IPS-NIHi7 (cell line): ENCODE data around the gene LRRC23.
A peak's percentile ranks its signal among the peaks of the same experiment; 100 is the strongest.

Source experiments
- DNase-seq: peaks from one replicate; pipeline ENCODE4 v3.0.0; 2012; ENCODE audit warnings: mixed read lengths; ENCODE audit errors: extremely low spot score

The LRRC23 gene

DNA sequence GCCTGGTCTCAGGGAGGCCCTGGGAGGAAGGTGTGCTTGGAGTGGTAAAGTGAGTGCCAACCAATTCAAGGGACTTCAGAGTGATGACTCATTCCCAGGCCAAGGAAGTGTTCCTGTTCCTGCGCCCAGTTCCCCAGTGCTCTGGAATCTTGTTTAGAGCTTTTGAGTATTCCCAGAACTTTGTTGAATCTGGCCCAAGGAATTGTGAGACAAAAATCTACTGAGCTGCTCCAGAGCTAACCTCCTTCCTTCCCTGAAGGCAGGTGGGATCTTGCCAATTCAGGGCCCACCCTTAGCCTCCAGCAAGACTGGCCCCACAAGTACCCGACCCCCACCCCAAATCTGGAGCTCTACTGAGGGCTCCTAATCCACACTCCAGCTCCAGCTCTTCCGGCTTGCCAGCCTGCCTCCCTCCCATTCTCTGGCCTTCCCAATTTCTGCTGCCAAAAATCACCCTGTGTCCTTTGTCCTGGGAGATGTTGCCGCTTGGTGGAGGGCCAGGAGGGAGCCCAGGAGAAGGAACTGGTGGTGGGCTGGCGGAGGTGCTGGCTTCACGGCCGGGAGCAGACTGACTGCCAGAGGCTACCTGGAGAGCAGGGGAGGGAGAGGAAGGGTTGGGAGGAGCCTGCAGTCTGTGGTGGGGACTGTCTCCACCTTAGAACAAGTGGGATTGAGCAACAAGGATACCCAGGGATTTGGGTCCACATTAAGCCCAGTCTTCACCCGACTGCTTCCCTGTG lies 21.1 kb downstream of the LRRC23 start:
- peak; percentile 64 for DNase-seq

DNA sequence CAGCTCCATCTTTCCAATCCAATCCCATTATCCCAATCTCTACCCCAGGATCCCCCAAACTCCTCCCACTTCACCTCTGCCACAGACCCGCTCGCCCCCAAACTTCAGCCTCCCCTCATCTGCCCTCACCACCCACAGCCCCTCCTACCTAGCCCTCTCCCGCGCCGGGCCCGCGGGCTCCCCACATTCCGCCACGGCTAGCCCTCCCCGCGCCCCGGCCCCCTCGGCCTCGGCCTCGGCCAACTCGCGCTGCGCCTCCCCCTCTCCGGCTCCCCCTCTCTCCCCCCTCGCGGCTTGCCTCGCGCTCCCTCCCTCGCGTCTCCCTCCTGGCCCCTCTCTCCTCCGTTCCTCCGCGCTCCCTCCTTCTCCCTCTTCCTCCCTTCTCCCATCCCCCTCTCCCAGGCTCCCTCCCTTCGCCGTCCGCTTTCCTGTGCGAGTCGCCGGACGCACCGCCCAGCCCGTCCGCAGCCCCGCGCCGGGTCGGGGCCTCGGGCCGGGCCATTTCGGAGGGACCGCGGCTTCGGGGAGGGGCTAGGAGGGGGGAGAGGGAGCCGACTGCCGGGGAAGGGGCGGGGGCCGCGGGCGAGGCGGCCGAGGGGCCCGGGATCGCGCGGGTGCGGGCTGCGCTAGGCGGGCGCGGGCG lies 22.9 kb downstream of the LRRC23 start, which contains the start of gene ATN1:
Gene ATN1, plus strand, starts transcription at position 581 of the 643 bp plus-strand sequence. CDS start 6,043 bp downstream, outside the sequence.
- peak; percentile 64 for DNase-seq

DNA sequence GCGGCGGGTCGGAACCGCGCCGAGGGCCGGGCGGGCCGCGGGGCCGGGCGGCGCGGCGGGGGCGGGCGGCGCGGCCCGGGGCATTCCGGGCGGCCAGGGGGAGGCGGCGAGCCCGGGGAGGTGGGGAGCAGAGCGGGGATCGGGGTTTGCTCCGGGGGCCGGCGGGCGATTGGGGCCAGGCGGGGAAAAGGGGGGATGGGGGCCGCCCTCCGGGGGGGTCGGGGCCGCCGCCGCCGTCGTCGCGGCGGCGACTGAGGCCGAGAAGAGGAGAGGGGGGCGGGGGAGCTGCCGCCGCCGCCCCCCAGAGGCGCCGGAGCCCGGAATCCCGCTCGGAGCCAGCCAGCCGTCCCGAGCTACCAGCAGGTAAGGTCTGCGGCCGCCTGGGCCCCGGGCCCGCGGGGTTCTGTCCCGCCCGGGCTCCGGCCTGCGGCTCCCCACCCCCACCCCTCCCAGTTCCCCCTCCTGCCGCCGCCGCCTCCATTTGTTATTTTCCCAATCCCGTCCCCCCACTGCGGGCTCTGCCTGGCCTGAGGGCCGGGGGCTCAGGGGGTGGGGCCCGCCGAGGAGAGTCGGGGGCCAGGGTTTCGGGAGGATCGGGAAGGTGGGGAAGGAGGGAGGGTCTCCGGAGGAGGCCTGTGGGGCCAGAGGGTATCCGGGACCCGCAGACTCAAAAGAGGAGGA lies 23.5 kb downstream of the LRRC23 start:
- no peak for DNase-seq

DNA sequence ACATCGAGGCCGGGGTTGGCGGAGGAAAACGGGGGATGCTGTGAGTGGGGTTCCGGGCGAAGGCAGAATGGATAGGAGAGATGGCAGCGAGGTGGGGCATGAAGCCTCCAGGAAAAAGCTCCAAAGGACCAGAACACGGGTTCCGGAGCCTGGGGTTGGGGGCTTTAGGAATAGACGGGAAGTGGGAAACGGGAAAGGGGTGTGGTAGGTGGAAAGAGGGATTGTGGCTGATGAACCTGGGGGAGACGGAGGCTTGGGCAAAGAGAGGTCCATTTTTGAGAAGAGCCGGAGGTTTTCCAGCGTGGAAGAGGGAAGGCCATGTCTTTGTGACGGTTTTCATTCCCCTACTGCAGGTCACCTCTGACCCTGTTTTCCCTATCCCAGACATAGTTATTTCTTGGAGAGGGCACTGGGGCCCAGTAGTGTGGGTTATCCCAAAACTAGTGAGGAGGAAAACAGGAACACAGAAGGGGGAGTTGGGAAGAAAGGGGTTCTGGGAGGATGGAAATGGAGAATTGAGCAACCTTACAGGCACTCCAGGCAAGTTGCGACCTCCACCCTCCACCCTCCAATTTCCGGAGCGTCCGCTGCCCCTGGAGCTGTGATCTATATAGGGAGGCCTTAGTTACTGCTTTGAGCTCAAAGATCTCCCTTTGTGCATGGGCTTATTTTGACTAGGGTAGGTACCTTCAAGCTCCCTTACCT lies 24.2 kb downstream of the LRRC23 start:
- DNase-seq = no peak

DNA sequence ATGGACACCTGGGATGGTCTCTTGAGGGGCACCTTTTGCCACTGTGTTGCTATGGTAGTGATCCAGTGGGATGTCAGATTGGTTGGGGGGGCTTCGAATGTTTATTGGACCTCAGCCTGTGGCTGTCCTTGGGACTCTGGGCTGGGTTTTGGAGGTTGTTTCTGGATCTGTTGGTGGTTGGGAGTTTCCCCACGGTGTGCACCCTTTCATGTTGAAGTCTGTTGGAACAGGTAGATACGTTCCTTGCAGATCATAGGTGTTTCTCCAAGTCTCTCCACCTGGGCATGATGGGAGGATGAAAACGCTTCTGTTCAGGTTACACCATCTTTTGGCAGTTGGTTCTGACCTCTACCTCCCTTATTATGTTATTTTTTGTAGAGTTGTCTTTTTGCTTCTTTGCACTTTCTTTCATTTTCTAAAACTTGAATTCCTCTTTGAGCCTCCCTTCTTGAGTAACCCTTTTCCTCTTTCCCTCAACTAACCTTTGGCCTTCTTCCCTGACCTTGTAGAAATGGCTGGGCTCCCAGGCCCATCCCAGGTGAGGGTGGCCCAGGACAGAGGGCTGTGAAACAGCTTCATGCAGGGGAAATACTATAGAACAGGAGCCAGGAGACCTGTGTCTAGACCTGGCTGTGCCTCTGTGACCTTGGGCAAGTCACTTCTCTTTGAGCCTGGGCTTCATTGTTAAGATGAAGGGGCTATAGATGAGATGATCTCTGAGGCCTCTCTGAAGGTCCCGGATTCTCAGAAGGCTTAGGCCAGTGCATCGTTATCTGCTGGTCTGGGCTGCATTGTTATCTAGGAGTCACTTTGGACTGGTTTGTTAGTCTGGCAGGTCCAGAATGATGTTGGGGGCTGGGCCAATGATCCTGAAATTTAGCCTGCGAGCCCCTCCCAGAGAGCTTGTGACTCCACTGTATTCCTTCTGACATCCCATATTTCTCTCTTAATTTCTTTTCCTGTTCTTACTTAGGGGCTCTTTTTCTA lies 25.1 kb downstream of the LRRC23 start:
- DNase-seq = no peak

DNA sequence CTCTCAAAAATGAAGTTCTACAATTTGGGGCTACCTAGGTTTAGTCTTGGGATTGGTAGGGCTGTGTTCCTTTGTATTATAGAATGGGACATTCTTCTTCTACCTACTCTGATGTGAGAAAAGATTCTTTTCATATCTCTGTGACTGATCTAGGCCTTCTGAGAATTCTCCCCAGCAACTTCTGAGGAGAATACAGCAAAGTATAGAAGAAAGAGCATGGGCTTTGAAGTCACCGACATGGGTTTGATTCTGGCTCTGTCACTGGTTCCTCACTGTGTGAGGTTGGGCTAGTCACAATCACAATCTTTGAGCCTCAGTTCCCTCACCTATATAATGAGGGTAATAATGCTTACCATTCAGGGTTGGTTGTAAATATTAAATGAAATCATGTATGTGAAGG lies 28.1 kb downstream of the LRRC23 start:
- no peak for DNase-seq

DNA sequence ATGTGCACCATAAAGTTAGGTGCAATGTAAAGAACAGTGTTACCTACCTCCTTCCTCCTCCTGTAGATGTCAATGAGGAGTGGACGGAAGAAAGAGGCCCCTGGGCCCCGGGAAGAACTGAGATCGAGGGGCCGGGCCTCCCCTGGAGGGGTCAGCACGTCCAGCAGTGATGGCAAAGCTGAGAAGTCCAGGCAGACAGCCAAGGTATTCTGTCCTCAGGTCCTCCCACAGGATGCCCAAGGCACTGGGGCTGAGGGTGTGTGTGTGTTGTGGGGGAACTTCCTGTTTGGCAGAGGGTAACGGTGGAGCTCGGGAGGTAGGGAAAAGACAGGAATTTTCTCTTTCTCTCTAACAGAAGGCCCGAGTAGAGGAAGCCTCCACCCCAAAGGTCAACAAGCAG lies 29.5 kb downstream of the LRRC23 start:
- no peak for DNase-seq

DNA sequence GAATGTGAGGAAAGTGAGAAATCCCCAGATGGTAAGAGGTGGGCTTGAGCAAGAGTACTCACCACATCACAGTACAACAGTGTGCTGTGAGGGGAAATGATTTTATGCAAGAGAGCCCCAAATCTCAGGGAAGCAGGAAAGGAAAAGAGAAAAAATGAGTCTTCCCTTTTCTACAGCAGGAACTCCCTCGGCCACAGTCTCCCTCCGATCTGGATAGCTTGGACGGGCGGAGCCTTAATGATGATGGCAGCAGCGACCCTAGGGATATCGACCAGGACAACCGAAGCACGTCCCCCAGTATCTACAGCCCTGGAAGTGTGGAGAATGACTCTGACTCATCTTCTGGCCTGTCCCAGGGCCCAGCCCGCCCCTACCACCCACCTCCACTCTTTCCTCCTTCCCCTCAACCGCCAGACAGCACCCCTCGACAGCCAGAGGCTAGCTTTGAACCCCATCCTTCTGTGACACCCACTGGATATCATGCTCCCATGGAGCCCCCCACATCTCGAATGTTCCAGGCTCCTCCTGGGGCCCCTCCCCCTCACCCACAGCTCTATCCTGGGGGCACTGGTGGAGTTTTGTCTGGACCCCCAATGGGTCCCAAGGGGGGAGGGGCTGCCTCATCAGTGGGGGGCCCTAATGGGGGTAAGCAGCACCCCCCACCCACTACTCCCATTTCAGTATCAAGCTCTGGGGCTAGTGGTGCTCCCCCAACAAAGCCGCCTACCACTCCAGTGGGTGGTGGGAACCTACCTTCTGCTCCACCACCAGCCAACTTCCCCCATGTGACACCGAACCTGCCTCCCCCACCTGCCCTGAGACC lies 31.0 kb downstream of the LRRC23 start:
- DNase-seq = no peak

DNA sequence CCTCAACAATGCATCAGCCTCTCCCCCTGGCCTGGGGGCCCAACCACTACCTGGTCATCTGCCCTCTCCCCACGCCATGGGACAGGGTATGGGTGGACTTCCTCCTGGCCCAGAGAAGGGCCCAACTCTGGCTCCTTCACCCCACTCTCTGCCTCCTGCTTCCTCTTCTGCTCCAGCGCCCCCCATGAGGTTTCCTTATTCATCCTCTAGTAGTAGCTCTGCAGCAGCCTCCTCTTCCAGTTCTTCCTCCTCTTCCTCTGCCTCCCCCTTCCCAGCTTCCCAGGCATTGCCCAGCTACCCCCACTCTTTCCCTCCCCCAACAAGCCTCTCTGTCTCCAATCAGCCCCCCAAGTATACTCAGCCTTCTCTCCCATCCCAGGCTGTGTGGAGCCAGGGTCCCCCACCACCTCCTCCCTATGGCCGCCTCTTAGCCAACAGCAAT lies 31.6 kb downstream of the LRRC23 start:
- DNase-seq = no peak

DNA sequence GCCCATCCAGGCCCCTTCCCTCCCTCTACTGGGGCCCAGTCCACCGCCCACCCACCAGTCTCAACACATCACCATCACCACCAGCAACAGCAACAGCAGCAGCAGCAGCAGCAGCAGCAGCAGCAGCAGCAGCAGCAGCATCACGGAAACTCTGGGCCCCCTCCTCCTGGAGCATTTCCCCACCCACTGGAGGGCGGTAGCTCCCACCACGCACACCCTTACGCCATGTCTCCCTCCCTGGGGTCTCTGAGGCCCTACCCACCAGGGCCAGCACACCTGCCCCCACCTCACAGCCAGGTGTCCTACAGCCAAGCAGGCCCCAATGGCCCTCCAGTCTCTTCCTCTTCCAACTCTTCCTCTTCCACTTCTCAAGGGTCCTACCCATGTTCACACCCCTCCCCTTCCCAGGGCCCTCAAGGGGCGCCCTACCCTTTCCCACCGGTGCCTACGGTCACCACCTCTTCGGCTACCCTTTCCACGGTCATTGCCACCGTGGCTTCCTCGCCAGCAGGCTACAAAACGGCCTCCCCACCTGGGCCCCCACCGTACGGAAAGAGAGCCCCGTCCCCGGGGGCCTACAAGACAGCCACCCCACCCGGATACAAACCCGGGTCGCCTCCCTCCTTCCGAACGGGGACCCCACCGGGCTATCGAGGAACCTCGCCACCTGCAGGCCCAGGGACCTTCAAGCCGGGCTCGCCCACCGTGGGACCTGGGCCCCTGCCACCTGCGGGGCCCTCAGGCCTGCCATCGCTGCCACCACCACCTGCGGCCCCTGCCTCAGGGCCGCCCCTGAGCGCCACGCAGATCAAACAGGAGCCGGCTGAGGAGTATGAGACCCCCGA lies 32.2 kb downstream of the LRRC23 start:
- DNase-seq = peak; percentile 32

DNA sequence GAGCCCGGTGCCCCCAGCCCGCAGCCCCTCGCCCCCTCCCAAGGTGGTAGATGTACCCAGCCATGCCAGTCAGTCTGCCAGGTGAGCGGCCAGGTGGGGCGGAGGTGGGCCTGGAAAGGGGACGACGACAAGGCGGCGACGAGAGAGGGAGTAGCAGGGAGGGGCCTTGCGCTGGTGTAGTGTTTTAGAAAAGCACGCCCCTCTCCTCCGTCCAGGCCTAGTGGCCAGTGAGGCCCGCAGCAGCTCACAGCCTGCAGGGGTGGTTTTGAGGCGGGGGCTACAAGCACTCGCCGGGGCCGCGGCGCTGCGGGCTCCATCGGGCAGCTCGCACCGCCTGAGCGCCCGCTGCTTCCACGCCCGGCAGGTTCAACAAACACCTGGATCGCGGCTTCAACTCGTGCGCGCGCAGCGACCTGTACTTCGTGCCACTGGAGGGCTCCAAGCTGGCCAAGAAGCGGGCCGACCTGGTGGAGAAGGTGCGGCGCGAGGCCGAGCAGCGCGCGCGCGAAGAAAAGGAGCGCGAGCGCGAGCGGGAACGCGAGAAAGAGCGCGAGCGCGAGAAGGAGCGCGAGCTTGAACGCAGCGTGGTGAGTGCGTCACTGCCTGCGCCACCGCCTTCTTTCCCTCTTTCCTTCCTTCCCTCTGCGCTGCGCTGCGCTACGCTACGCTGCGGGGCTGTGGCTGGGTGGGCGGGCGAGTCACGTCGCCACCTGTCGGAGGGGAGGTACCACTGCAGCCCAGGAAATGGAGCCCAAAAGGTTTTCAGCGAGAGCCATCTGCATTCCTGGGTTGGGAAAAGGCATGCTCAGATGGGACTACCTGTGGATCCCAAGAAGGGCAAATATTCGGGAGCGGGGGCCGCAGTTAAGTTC lies 33.1 kb downstream of the LRRC23 start:
- DNase-seq = peak; percentile 75

DNA sequence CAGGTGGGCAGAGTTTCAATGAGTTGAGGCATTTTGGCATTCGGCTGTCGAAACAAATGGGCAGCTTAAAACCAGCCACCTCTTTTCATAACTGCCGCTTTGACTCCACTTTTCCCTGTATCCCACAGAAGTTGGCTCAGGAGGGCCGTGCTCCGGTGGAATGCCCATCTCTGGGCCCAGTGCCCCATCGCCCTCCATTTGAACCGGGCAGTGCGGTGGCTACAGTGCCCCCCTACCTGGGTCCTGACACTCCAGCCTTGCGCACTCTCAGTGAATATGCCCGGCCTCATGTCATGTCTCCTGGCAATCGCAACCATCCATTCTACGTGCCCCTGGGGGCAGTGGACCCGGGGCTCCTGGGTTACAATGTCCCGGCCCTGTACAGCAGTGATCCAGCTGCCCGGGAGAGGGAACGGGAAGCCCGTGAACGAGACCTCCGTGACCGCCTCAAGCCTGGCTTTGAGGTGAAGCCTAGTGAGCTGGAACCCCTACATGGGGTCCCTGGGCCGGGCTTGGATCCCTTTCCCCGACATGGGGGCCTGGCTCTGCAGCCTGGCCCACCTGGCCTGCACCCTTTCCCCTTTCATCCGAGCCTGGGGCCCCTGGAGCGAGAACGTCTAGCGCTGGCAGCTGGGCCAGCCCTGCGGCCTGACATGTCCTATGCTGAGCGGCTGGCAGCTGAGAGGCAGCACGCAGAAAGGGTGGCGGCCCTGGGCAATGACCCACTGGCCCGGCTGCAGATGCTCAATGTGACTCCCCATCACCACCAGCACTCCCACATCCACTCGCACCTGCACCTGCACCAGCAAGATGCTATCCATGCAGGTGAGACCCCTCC lies 34.0 kb downstream of the LRRC23 start:
- DNase-seq = no peak

DNA sequence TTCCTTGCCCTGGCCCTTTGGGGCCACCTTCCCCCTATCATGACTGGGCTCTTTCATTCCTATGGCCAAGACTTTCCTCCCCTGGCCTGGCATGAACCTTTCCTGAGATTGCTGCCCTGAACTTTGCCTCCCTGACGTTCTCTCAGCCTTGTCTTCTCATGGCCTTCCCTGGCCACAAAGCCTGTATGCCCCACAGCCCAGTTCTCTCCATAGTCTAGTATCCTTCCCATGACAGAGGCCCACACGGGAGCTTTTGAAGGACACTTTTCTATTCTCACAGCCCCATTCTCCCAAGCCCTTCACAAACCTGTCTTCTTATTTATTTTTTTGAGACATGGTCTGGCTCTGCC lies 34.5 kb downstream of the LRRC23 start:
- no peak for DNase-seq

DNA sequence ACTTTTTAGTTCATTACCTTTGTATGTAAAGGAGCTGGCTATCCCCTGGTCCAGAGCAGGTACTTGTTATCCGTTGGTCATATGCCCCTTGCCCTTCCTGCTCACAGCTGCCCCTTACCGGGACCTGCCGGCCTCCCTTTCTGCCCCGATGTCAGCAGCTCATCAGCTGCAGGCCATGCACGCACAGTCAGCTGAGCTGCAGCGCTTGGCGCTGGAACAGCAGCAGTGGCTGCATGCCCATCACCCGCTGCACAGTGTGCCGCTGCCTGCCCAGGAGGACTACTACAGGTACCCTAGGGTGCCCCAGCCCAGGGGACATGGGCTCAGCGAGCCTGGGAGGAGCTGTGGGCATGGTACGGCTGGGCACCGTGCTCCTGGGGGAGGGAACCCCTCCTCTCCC lies 36.6 kb downstream of the LRRC23 start:
- DNase-seq = no peak

DNA sequence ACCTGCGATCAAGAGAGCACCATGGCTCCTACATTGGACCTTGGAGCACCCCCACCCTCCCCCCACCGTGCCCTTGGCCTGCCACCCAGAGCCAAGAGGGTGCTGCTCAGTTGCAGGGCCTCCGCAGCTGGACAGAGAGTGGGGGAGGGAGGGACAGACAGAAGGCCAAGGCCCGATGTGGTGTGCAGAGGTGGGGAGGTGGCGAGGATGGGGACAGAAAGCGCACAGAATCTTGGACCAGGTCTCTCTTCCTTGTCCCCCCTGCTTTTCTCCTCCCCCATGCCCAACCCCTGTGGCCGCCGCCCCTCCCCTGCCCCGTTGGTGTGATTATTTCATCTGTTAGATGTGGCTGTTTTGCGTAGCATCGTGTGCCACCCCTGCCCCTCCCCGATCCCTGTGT lies 37.2 kb downstream of the LRRC23 start:
- no peak for DNase-seq

DNA sequence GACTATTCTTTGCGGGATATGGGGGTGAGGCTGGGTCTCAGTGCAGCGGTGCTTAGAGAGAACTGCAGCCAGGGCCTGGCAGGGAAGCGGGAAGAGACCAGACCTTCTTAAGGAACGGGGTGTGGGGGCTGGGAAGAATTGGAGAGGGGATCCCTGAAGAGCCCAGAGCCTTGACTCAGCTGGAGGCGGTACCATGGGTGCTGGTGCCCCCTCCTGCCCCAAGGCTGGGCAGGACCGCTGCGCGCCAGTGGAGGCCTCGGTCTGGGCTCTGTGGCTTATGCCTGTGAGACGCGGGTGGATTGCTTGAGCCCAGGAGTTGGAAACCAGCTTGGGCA lies 37.7 kb downstream of the LRRC23 start:
- DNase-seq = no peak

DNA sequence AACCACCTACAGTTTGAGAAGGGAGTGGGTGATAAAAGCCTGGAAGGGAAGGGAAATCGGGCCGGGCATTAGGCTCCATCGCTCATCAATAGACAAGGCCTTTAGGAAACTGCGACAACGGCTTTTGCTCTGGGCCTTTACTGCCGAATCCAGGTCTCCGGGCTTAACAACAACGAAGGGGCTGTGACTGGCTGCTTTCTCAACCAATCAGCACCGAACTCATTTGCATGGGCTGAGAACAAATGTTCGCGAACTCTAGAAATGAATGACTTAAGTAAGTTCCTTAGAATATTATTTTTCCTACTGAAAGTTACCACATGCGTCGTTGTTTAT lies 38.7 kb downstream of the LRRC23 start:
- DNase-seq = peak; percentile 83
